Left ventricle myocardium inferior (tissue), 1 donor: ENCODE results near the gene AP1B1. TPM values are rescaled to one million over a fixed set of nuclear protein-coding genes. Genes with fewer than 3 reads are reported as not detected.

Experiments used
- DNase-seq: peaks from one replicate; pipeline ENCODE4 v3.0.0-alpha.2; 2020
- H3K27ac ChIP-seq: fragments of 200-600 bp; replicated peaks from 2 replicates; pipeline ENCODE4 v1.8.0; 2021
- H3K27me3 ChIP-seq: fragments of 200-600 bp; 2 replicates; pipeline ENCODE4 v1.8.0; 2021; ENCODE audit warnings: low read depth
- H3K36me3 ChIP-seq: fragments of 200-600 bp; 2 replicates; pipeline ENCODE4 v1.8.0; 2021
- H3K4me1 ChIP-seq: fragments of 200-600 bp; 2 replicates; pipeline ENCODE4 v1.8.0; 2021
- H3K4me3 ChIP-seq: fragments of 200-600 bp; 2 replicates; pipeline ENCODE4 v1.8.0; 2021; ENCODE audit warnings: mild to moderate bottlenecking, moderate library complexity
- H3K9me3 ChIP-seq: fragments of 200-600 bp; replicated peaks from 2 replicates; pipeline ENCODE4 v1.8.0; 2021
- CTCF ChIP-seq: fragments of 200-600 bp; IDR thresholded peaks from 2 replicates; pipeline ENCODE4 v1.8.0; 2021; ENCODE audit warnings: antibody characterized with exemption, mild to moderate bottlenecking, borderline replicate concordance
- intact Hi-C: fragments of 100-400 bp; cut with micrococcal nuclease; formaldehyde crosslinking; loops from one replicate; pipeline ENCODE4 v1.11.0; 2022
- total RNA-seq: library from RNA; stranded (reverse); fragmentation: NEBNext Ultra II Directional; extraction: Animal tissue kit (Norgen Biotek cat#: 25700); gene quantifications from one replicate; pipeline ENCODE4 v1.2.1, GENCODE V29; 2021
- donor health status: DM: no; HTN: yes; CAD: no; lungs with severe emphysema.

AP1B1 gene
- total RNA-seq, 1 donor from 2014 or later = 28.2 TPM

GRCh38 chr22:29341849-29342127 is 46.6 kb downstream of the AP1B1 start:
- Histone ChIP-seq H3K9me3 (no peaks in the 10 kb centered on the region), H3K36me3 (peaks cover 75% of the 10 kb centered on the region), H3K4me3 (no peak overlapping the region), H3K27me3 (no peaks in the 10 kb centered on the region), H3K4me1 (peaks cover 58% of the 10 kb centered on the region), H3K27ac (peak overlapping the region; percentile 78)
- intact Hi-C loops = no loop called here
- DNase-seq = no peak
- no peak for TF ChIP-seq CTCF

- H3K4me1 ChIP-seq = peaks cover 53% of the 10 kb centered on the region
- TF ChIP-seq CTCF = no peak
- H3K4me3 ChIP-seq = no peak overlapping the region
- intact Hi-C loops = no loop called here
- no peaks in the 10 kb centered on the region for H3K27me3 ChIP-seq
- H3K9me3 ChIP-seq = no peaks in the 10 kb centered on the region
- H3K36me3 ChIP-seq = peaks cover 74% of the 10 kb centered on the region
- DNase-seq = no peak
- no peak overlapping the region for H3K27ac ChIP-seq
Measured at GRCh38 chr22:29341056-29341848, 47.1 kb downstream of the AP1B1 start.

- TF ChIP-seq CTCF = no peak
- Histone ChIP-seq H3K9me3 (no peaks in the 10 kb centered on the region), H3K4me3 (no peak overlapping the region), H3K27me3 (no peaks in the 10 kb centered on the region), H3K27ac (no peak overlapping the region), H3K36me3 (peaks cover 74% of the 10 kb centered on the region), H3K4me1 (peaks cover 48% of the 10 kb centered on the region)
- no peak for DNase-seq
- intact Hi-C loops = no loop called here
Measured at GRCh38 chr22:29340566-29340965, 47.8 kb downstream of the AP1B1 start.

GRCh38 chr22:29339381-29340235 is 48.8 kb downstream of the AP1B1 start:
- H3K27ac ChIP-seq = no peak overlapping the region
- H3K4me1 ChIP-seq = peaks cover 43% of the 10 kb centered on the region
- no peaks in the 10 kb centered on the region for H3K9me3 ChIP-seq
- no peak overlapping the region for H3K4me3 ChIP-seq
- H3K27me3 ChIP-seq = no peaks in the 10 kb centered on the region
- TF ChIP-seq CTCF = no peak
- intact Hi-C loops = no loop called here
- no peak for DNase-seq
- peaks cover 78% of the 10 kb centered on the region for H3K36me3 ChIP-seq

GRCh38 chr22:29338398-29338797 is 50.0 kb downstream of the AP1B1 start:
- TF ChIP-seq CTCF = no peak
- Histone ChIP-seq H3K36me3 (peaks cover 86% of the 10 kb centered on the region), H3K27ac (no peak overlapping the region), H3K27me3 (no peaks in the 10 kb centered on the region), H3K4me3 (no peak overlapping the region), H3K9me3 (no peaks in the 10 kb centered on the region), H3K4me1 (peaks cover 32% of the 10 kb centered on the region)
- DNase-seq = no peak
- intact Hi-C loops = no loop called here
